Adrenal gland (tissue), 12 donors: ENCODE results near the gene CCDC170. TPM values are rescaled to one million over a fixed set of nuclear protein-coding genes. Genes with fewer than 3 reads are reported as not detected.
"Not testable (repeated sequence)": the region's sequence is repeated elsewhere in the genome, so short reads cannot be mapped to it uniquely, and the experiment has no call there.

Experiments used
- DNase-seq, 7 donors: peaks; one replicate each; pipeline ENCODE4 v3.0.0-alpha.2; 2019 to 2020
- H3K27ac ChIP-seq, 5 donors: fragments of 200-600 bp; sonication (generic) in 4 of 5; 1 replicate in 3 of 5; 2 replicates in 2 of 5; pipeline versions ENCODE4 v1.5.1 to v1.8.0; 2016 to 2020; ENCODE audit warnings: mild to moderate bottlenecking in 1 of 5
- H3K27me3 ChIP-seq: fragments of 200-600 bp; 2 replicates; pipeline ENCODE4 v1.8.0; 2021
- H3K36me3 ChIP-seq, 2 donors: fragments of 200-600 bp; replicated peaks in 1 of 2; 1 replicate in 1 of 2; 2 replicates in 1 of 2; pipeline versions ENCODE4 v1.5.1 to v1.8.0; 2018 to 2022
- H3K4me1 ChIP-seq, 2 donors: fragments of 200-600 bp; replicated peaks in 1 of 2; 1 replicate in 1 of 2; 2 replicates in 1 of 2; pipeline versions ENCODE4 v1.5.1 to v1.8.0; 2018 to 2021
- H3K4me3 ChIP-seq, 4 donors: fragments of 200-600 bp; sonication (generic) in 3 of 4; one replicate each; pipeline ENCODE4 v1.5.1; 2016 to 2018
- H3K9me3 ChIP-seq, 3 donors: fragments of 200-600 bp; sonication (generic) in 1 of 3; replicated peaks in 1 of 3; 1 replicate in 2 of 3; 2 replicates in 1 of 3; pipeline versions ENCODE4 v1.5.1 to v1.8.0; 2016 to 2021
- CTCF ChIP-seq, 6 experiments: fragments of 450-650 bp in 4 of 6; fragments of 200-600 bp in 2 of 6; sonication (generic) in 1 of 6; IDR thresholded peaks; 1 replicate in 5 of 6; 2 replicates in 1 of 6; pipeline versions ENCODE4 v1.5.1 to v1.8.0; 2016 to 2021; ENCODE audit warnings: antibody characterized with exemption in 6 of 6, mild to moderate bottlenecking in 2 of 6, moderate library complexity in 1 of 6
- POLR2A ChIP-seq, 2 donors: fragments of 450-650 bp; IDR thresholded peaks; one replicate each; pipeline ENCODE4 v1.6.1; 2017; ENCODE audit warnings: antibody characterized with exemption in 2 of 2, mild to moderate bottlenecking in 2 of 2, moderate library complexity in 1 of 2
- WGBS, 4 donors: extraction: QIAGEN DNeasy Blood & Tissue Kit in 2 of 4; methylation state at CpG; one replicate each; pipeline versions ENCODE4 v1.1.5 to v1.1.7; 2013 to 2017; 5-methylcytosine and 5-hydroxymethylcytosine counted together
- intact Hi-C, 2 donors: fragments of 100-400 bp; cut with DNase I; formaldehyde crosslinking; loops; one replicate each; pipeline versions ENCODE4 v1.14.1 to v1.15.0; 2022 to 2023
- polyA plus RNA-seq, 3 donors: library from polyadenylated mRNA; stranded (reverse); fragments of 200-250 nt in 2 of 3; fragments of 350-450 nt in 1 of 3; fragmentation: Illumina TruSeq in 1 of 3; extraction: RNeasy Lipid Tissue Mini Kit (QIAGEN cat#74804) in 1 of 3; gene quantifications; one replicate each; pipeline ENCODE4 v1.2.3, GENCODE V29; 2013 to 2014
- total RNA-seq, 9 donors: library from RNA; depleted of rRNA in 4 of 9; stranded (reverse); fragments of >200 nt in 4 of 9; fragments of 120-200 nt in 1 of 9; fragmentation: NEBNext Ultra II Directional in 1 of 9; extraction: Animal tissue kit (Norgen Biotek cat#: 25700) in 1 of 9; gene quantifications; one replicate each; pipeline versions ENCODE4 v1.1.0 to v1.2.4, GENCODE V29; 2013 to 2023
- donor health status: healthy with polysubstance abuse.
- donor health status: Bipolar disorder and iron deficiency.
- donor health status: DM: yes; HTN: yes; CAD: no.
- donor health status: DM: no; HTN: no; CAD: no.
- donor health status: DM: no; HTN: no; CAD: no.
- donor health status: DM: yes; HTN: yes; CAD: no.

Gene CCDC170
- total and polyA plus RNA-seq, 12 donors, result 2.0 to 13.5 (median 6.1) TPM

DNA sequence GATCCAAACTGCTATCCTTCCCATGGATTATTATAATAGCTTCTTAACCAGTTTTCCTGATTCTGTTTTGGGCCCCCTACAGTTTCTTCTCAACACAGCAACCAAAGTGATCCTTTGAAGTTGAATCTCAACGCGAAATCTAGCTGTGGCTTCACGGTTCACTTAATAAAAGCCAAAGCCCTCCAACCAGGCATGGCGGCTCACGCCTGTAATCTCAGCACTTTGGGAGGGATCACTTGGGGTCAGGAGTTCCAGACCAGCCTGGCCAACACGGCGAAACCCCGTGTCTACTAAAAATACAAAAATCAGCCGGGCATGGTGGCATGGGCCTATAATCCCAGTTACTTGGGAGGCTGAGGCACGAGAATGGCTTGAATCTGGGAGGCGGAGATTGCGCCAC lies 45.2 kb upstream of the CCDC170 start:
- no peaks in the 10 kb centered on the region for H3K36me3 ChIP-seq
- no peaks in the 10 kb centered on the region for H3K27me3 ChIP-seq
- intact Hi-C loops, result no loop called here
- DNase-seq, result no peak
- TF ChIP-seq POLR2A (IDR thresholded peaks at IDR 0.05), result no peak
- TF ChIP-seq CTCF (IDR thresholded peaks at IDR 0.05), result no peak
- H3K4me1 ChIP-seq, result peaks cover 20 to 28% of the 10 kb centered on the region in 2 donors
- 91 to 96% (median 94%) methylated on average over 12 of the region's 12 CpGs for WGBS, 4 donors
- no peak overlapping the region for H3K4me3 ChIP-seq
- no peaks in the 10 kb centered on the region for H3K9me3 ChIP-seq
- no peak overlapping the region for H3K27ac ChIP-seq

GRCh38 chr6:151450928-151451327 lies 42.9 kb upstream of the CCDC170 start:
- Histone ChIP-seq H3K4me1 (peaks cover 18 to 34% of the 10 kb centered on the region in 2 donors), H3K4me3 (peak overlapping the region in 1 of 4 donors; percentile 63)
- H3K27me3 ChIP-seq, H3K9me3 ChIP-seq, H3K27ac ChIP-seq, H3K36me3 ChIP-seq, intact Hi-C loops, DNase-seq: not testable (repeated sequence)
- WGBS, 4 donors, result 22 to 61% (median 29%) methylated on average over 5 to 6 of the region's 6 CpGs

GRCh38 chr6:151451417-151451949 lies 42.3 kb upstream of the CCDC170 start:
- H3K9me3 ChIP-seq, result no peaks in the 10 kb centered on the region
- H3K4me1 ChIP-seq, result peaks cover 12 to 28% of the 10 kb centered on the region in 2 donors
- TF ChIP-seq CTCF (IDR thresholded peaks at IDR 0.05), result no peak
- TF ChIP-seq POLR2A (IDR thresholded peaks at IDR 0.05), result no peak
- H3K27ac ChIP-seq, result peak overlapping the region in 3 of 5 donors; percentile 73 to 93 (median 74)
- 0 to 4% (median 1%) methylated on average over 18 to 22 of the region's 22 CpGs for WGBS, 4 donors
- intact Hi-C loops, result no loop called here
- peak overlapping the region; percentile 10 to 77 (median 69) for H3K4me3 ChIP-seq
- DNase-seq, result no peak
- no peaks in the 10 kb centered on the region for H3K27me3 ChIP-seq
- no peaks in the 10 kb centered on the region for H3K36me3 ChIP-seq

DNA sequence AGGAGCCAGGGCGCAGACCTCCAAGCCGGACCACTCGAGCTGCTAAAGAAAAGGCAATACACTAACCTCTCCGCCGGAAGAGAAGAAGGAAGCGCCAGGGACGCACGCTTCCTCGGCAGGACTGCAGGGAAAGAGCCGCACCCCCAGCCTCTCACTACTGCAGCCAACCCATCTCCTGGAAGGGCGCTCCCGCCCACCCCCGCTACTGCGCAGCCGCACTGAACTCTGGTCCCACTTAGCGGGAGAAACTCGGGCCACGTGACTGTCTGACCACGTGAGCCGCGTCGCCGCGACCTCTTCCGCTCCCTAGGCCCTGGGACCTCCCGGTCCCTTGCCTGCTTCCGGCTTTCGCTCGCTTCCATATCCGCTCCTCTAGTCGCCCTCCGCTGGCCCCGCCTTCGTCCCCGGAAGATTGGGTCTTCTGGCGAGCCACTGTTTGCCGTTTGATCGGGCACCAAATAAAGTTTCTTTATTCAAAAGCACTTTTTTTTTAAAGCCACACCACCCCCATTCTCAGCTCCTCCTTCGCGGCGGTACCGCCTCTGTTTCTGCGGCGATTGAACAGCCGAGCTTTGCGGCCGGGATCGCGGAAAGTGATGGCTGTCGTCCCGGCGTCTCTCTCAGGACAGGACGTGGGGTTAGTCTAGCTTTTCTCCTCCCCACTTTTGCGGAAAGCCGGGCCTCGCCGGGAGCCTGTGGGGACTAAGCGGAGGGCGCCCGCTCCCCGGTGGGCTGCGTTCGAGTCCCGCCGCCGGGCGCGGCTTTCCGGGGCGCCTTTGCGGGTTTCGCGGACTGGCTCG lies 41.7 kb upstream of the CCDC170 start, which contains the start of gene RMND1:
Gene RMND1, minus strand, starts transcription at position 177 of the 800 bp plus-strand sequence. CDS start 6,315 bp downstream, outside the sequence.
- intact Hi-C loops, result no loop called here
- Histone ChIP-seq H3K4me3 (peak within 1 kb of the TSS; percentile 77 to 98 (median 80)), H3K36me3 (no peaks in the 10 kb centered on the region), H3K27ac (peak within 1 kb of the TSS; percentile 81 to 97 (median 92)), H3K27me3 (no peaks in the 10 kb centered on the region), H3K9me3 (no peaks in the 10 kb centered on the region), H3K4me1 (peaks cover 12 to 25% of the 10 kb centered on the region in 2 donors)
- TF ChIP-seq POLR2A (IDR thresholded peaks at IDR 0.05) (peak; percentile 50 to 85), CTCF (IDR thresholded peaks at IDR 0.05) (no peak)
- DNase-seq, result peak; percentile 100
- WGBS, 4 donors, result 0 to 1% (median 1%) methylated on average over 36 to 74 of the region's 74 CpGs
